Measurements from ENCODE around the gene TSNAXIP1. TPM values are rescaled to one million over a fixed set of nuclear protein-coding genes. Genes with fewer than 3 reads are reported as not detected.

The TSNAXIP1 gene
- total and polyA plus RNA-seq, 2 experiments from 2014 or later: 0.97 to 2.4 TPM

DNA sequence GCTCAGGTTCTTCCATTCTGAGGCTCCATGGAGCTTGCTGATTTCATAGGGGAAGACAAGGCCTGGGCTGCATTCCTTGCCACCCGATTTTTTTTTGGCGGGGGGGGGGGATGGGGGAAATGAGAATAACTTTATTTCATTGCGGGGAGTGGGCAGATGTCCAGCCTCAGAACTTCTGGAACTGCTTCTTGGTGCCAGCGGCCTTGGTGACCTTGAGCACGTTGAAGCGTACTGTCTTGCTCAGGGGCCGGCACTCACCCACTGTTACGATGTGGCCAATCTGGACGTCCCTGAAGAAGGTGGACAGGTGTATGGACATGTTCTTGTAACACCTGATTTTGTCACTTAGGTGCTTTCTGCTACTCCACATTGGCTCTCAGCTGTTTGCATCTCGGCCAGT, 49.1 kb downstream of the TSNAXIP1 start (continued):
- TF ChIP-seq, protein P1, sequence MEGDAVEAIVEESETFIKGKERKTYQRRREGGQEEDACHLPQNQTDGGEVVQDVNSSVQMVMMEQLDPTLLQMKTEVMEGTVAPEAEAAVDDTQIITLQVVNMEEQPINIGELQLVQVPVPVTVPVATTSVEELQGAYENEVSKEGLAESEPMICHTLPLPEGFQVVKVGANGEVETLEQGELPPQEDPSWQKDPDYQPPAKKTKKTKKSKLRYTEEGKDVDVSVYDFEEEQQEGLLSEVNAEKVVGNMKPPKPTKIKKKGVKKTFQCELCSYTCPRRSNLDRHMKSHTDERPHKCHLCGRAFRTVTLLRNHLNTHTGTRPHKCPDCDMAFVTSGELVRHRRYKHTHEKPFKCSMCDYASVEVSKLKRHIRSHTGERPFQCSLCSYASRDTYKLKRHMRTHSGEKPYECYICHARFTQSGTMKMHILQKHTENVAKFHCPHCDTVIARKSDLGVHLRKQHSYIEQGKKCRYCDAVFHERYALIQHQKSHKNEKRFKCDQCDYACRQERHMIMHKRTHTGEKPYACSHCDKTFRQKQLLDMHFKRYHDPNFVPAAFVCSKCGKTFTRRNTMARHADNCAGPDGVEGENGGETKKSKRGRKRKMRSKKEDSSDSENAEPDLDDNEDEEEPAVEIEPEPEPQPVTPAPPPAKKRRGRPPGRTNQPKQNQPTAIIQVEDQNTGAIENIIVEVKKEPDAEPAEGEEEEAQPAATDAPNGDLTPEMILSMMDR (conservative IDR thresholded peaks at IDR 0.05; ENCODE audit: low read depth in 2 of 2): no peak

DNA sequence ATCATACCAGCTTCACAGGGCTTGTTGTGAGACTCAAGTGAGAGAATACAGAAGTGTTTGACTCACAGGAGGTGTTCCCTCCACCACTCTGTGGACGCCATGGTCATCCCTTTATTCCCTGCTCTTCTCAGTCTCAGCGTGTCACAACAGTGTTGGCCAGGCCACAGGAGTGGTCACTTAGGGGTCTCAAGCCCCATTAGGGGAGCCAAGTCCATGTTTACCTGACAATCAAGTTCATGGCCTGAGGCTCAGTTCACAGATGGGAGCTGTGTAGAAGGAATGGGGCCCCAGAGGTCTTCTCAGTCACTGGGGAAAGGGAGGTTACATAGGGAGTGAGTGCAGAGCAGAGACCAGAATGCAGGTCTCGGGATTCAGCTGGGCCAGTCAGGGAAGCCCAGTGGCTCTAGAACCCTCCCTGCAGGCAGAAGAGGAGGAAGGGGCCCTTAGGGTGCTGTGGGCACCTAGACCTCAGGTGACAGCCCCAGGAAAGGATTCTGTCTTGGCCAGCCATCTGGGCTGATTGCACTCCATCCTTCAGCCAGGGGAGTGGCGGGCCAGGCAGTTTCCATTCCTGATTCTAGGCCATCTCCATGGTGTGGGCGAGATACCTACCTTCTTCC, 50.3 kb downstream of the TSNAXIP1 start:
- H3K4me3 ChIP-seq: no peak overlapping the region
- H3K9me3 Mint-ChIP-seq: no peaks in the 10 kb centered on the region

More for the DNA sequence above, 50.3 kb downstream of the TSNAXIP1 start:
- H3K27me3 ChIP-seq (ENCODE audit: insufficient read depth): no peaks in the 10 kb centered on the region
- H3K27ac ChIP-seq (ENCODE audit: low read depth): peak overlapping the region; percentile 75
- Mint-ChIP-seq H3K27me3 (ENCODE audit: insufficient read depth, low read depth, poor library complexity) (peaks cover 4% of the 10 kb centered on the region), H3K27ac (peak overlapping the region; percentile 75), H3K36me3 (ENCODE audit: low read depth) (peaks cover 33% of the 10 kb centered on the region), H3K4me3 (peak overlapping the region; percentile 10; the same call in 1 of the 3 replicates), H3K4me1 (peaks cover 36% of the 10 kb centered on the region)
- ATAC-seq (no peak), DNase-seq (ENCODE audit: low spot score) (no peak)
- peak overlapping the region; percentile 23; the same call in 1 of the 2 replicates for H3K4me2 ChIP-seq
- H3K9me2 ChIP-seq (ENCODE audit: insufficient read depth): no peaks in the 10 kb centered on the region
- H2AFZ ChIP-seq: no peak overlapping the region
- H3K36me3 ChIP-seq (ENCODE audit: insufficient read depth): 0 out of 2 replicates have a peak, but pooled peaks cover 2% of the 10 kb centered on the region
- TF ChIP-seq POLR2AphosphoS5 (IDR thresholded peaks at IDR 0.05; ENCODE audit: low read depth) (no peak), ZNF331 (CRISPR knock-in tag; IDR thresholded peaks at IDR 0.05; ENCODE audit: low read depth) (no peak), EZH2 (IDR thresholded peaks at IDR 0.05; ENCODE audit: low read depth, unreplicated experiment) (no peak), JUNB (IDR thresholded peaks at IDR 0.05; ENCODE audit: unreplicated experiment) (no peak), EZH2phosphoT487 (IDR thresholded peaks at IDR 0.05; ENCODE audit: unreplicated experiment) (no peak), STAT1 (IDR thresholded peaks at IDR 0.05; ENCODE audit: unreplicated experiment) (no peak), ZNF114 (CRISPR knock-in tag; IDR thresholded peaks at IDR 0.05) (no peak), CREB1 (CRISPR knock-in tag; IDR thresholded peaks at IDR 0.05; ENCODE audit: low read depth) (no peak)
- TF ChIP-seq, protein P2, sequence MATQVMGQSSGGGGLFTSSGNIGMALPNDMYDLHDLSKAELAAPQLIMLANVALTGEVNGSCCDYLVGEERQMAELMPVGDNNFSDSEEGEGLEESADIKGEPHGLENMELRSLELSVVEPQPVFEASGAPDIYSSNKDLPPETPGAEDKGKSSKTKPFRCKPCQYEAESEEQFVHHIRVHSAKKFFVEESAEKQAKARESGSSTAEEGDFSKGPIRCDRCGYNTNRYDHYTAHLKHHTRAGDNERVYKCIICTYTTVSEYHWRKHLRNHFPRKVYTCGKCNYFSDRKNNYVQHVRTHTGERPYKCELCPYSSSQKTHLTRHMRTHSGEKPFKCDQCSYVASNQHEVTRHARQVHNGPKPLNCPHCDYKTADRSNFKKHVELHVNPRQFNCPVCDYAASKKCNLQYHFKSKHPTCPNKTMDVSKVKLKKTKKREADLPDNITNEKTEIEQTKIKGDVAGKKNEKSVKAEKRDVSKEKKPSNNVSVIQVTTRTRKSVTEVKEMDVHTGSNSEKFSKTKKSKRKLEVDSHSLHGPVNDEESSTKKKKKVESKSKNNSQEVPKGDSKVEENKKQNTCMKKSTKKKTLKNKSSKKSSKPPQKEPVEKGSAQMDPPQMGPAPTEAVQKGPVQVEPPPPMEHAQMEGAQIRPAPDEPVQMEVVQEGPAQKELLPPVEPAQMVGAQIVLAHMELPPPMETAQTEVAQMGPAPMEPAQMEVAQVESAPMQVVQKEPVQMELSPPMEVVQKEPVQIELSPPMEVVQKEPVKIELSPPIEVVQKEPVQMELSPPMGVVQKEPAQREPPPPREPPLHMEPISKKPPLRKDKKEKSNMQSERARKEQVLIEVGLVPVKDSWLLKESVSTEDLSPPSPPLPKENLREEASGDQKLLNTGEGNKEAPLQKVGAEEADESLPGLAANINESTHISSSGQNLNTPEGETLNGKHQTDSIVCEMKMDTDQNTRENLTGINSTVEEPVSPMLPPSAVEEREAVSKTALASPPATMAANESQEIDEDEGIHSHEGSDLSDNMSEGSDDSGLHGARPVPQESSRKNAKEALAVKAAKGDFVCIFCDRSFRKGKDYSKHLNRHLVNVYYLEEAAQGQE (IDR thresholded peaks at IDR 0.05; ENCODE audit: unreplicated experiment): no peak
- TF ChIP-seq, protein P3, sequence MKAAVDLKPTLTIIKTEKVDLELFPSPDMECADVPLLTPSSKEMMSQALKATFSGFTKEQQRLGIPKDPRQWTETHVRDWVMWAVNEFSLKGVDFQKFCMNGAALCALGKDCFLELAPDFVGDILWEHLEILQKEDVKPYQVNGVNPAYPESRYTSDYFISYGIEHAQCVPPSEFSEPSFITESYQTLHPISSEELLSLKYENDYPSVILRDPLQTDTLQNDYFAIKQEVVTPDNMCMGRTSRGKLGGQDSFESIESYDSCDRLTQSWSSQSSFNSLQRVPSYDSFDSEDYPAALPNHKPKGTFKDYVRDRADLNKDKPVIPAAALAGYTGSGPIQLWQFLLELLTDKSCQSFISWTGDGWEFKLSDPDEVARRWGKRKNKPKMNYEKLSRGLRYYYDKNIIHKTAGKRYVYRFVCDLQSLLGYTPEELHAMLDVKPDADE (IDR thresholded peaks at IDR 0.05): no peak
- H4K20me1 ChIP-seq (replicated peaks; ENCODE audit: insufficient read depth): peaks cover 79% of the 10 kb centered on the region
- H3F3A ChIP-seq (replicated peaks; ENCODE audit: low read depth): no peaks in the 10 kb centered on the region; the same call in 1 of the 2 replicates
- peaks cover 18% of the 10 kb centered on the region for H3K4me1 ChIP-seq (ENCODE audit: insufficient read depth)
- peaks cover 100% of the 10 kb centered on the region for H3K79me2 ChIP-seq (replicated peaks; ENCODE audit: insufficient read depth)

All from GM23338 (cell line).